H9 (cell line): ENCODE data around the gene KMT5B. TPM values are rescaled to one million over a fixed set of nuclear protein-coding genes. Genes with fewer than 3 reads are reported as not detected.

Source experiments
- DNase-seq: peaks from one replicate; pipeline ENCODE4 v3.0.0-alpha.2; 2017
- H2AFZ ChIP-seq: one replicate; pipeline ENCODE4 v1.6.1; 2013; ENCODE audit warnings: mild to moderate bottlenecking, low read length, control low read depth, moderate library complexity
- H2AK5ac ChIP-seq: 2 replicates; pipeline ENCODE4 v1.6.1; 2013; ENCODE audit warnings: low read length, control low read depth, mixed read lengths; ENCODE audit not compliant: insufficient read length
- H2BK120ac ChIP-seq: one replicate; pipeline ENCODE4 v1.6.1; 2013; ENCODE audit warnings: low read depth, mild to moderate bottlenecking, low read length, control low read depth, inconsistent platforms; ENCODE audit not compliant: poor library complexity, severe bottlenecking
- H2BK12ac ChIP-seq: 2 replicates; pipeline ENCODE4 v1.6.1; 2013; ENCODE audit warnings: low read length, control low read depth, mixed read lengths, low read depth; ENCODE audit not compliant: insufficient read length
- H2BK15ac ChIP-seq: 2 replicates; pipeline ENCODE4 v1.6.1; 2013; ENCODE audit warnings: low read depth, low read length, control low read depth
- H2BK20ac ChIP-seq: one replicate; pipeline ENCODE4 v1.6.1; 2013; ENCODE audit warnings: low read depth, mild to moderate bottlenecking, low read length, control low read depth, inconsistent platforms; ENCODE audit not compliant: poor library complexity, severe bottlenecking
- H2BK5ac ChIP-seq: 2 replicates; pipeline ENCODE4 v1.6.1; 2013; ENCODE audit warnings: low read length, control low read depth, mixed read lengths; ENCODE audit not compliant: insufficient read length
- H3K14ac ChIP-seq: 2 replicates; pipeline ENCODE4 v1.6.1; 2013; ENCODE audit warnings: low read length, control low read depth; ENCODE audit not compliant: insufficient read depth
- H3K18ac ChIP-seq: 2 replicates; pipeline ENCODE4 v1.6.1; 2013; ENCODE audit warnings: low read depth, mild to moderate bottlenecking, mixed read lengths, low read length, control low read depth; ENCODE audit not compliant: insufficient read length
- H3K23ac ChIP-seq: 2 replicates; pipeline ENCODE4 v1.6.1; 2013; ENCODE audit warnings: low read length, control low read depth, mixed read lengths, low read depth; ENCODE audit not compliant: insufficient read length
- H3K23me2 ChIP-seq: 2 replicates; pipeline ENCODE4 v1.6.1; 2013; ENCODE audit warnings: low read depth, mild to moderate bottlenecking, mixed read lengths, low read length, control low read depth; ENCODE audit not compliant: insufficient read length, poor library complexity, severe bottlenecking
- H3K27ac ChIP-seq: 2 replicates; pipeline ENCODE4 v1.5.1; 2013; ENCODE audit warnings: low read length, control low read depth, mixed read lengths, low read depth; ENCODE audit not compliant: insufficient read length
- H3K27me3 ChIP-seq: 2 replicates; pipeline ENCODE4 v1.6.1; 2013; ENCODE audit warnings: low read length, control low read depth, inconsistent platforms; ENCODE audit not compliant: insufficient read depth
- H3K4ac ChIP-seq: 2 replicates; pipeline ENCODE4 v1.6.1; 2013; ENCODE audit warnings: low read depth, mild to moderate bottlenecking, control low read depth, inconsistent platforms, low read length, moderate library complexity
- H3K4me1 ChIP-seq: 2 replicates; pipeline ENCODE4 v1.6.1; 2013; ENCODE audit warnings: low read length, control low read depth, inconsistent platforms; ENCODE audit not compliant: insufficient read depth
- H3K4me2 ChIP-seq: 2 replicates; pipeline ENCODE4 v1.6.1; 2013; ENCODE audit warnings: low read length, control low read depth, mixed read lengths; ENCODE audit not compliant: insufficient read length, insufficient read depth
- H3K56ac ChIP-seq: 2 replicates; pipeline ENCODE4 v1.6.1; 2013; ENCODE audit warnings: low read depth, mild to moderate bottlenecking, mixed read lengths, low read length, control low read depth; ENCODE audit not compliant: insufficient read length
- H3K79me1 ChIP-seq: 2 replicates; pipeline ENCODE4 v1.6.1; 2013; ENCODE audit warnings: low read depth, mild to moderate bottlenecking, moderate library complexity, low read length, control low read depth, inconsistent platforms; ENCODE audit not compliant: insufficient read depth, poor library complexity, severe bottlenecking
- H3K79me2 ChIP-seq: 2 replicates; pipeline ENCODE4 v1.6.1; 2013; ENCODE audit warnings: low read length, control low read depth, inconsistent platforms; ENCODE audit not compliant: insufficient read depth
- H3K9ac ChIP-seq: 2 replicates; pipeline ENCODE4 v1.6.1; 2013; ENCODE audit warnings: low read length, control low read depth, mixed read lengths; ENCODE audit not compliant: insufficient read length; ENCODE audit errors: extremely low read depth
- H3K9me3 ChIP-seq: one replicate; pipeline ENCODE4 v1.6.1; 2013; ENCODE audit warnings: low read depth, low read length, inconsistent platforms; ENCODE audit not compliant: control insufficient read depth
- H3T11ph ChIP-seq: one replicate; pipeline ENCODE4 v1.6.1; 2013; ENCODE audit warnings: mild to moderate bottlenecking, low read length, control low read depth, inconsistent platforms
- H4K20me1 ChIP-seq: one replicate; pipeline ENCODE4 v1.6.1; 2013; ENCODE audit not compliant: control insufficient read depth, insufficient read length, insufficient read depth
- H4K5ac ChIP-seq: 2 replicates; pipeline ENCODE4 v1.6.1; 2013; ENCODE audit warnings: low read depth, mild to moderate bottlenecking, mixed read lengths, low read length, control low read depth; ENCODE audit not compliant: insufficient read length
- H4K8ac ChIP-seq: replicated peaks from 2 replicates; pipeline ENCODE4 v1.6.1; 2013; ENCODE audit warnings: low read length, control low read depth, mixed read lengths, low read depth; ENCODE audit not compliant: insufficient read length
- H4K91ac ChIP-seq: 2 replicates; pipeline ENCODE4 v1.6.1; 2013; ENCODE audit warnings: low read depth, mild to moderate bottlenecking, moderate library complexity, mixed read lengths, low read length, control low read depth; ENCODE audit not compliant: insufficient read length
- H3K27ac Mint-ChIP-seq, 3 experiments: 2 replicates in 2 of 3; 3 replicates in 1 of 3; pipeline ENCODE4 v1.8.0; 2020 to 2021; ENCODE audit warnings: mixed read lengths in 3 of 3, mild to moderate bottlenecking in 1 of 3, moderate library complexity in 1 of 3
- H3K27me3 Mint-ChIP-seq: 2 replicates; pipeline ENCODE4 v1.8.0; 2021; ENCODE audit warnings: low read depth, mild to moderate bottlenecking, moderate library complexity, mixed read lengths
- H3K36me3 Mint-ChIP-seq, 3 experiments: 2 replicates in 2 of 3; 3 replicates in 1 of 3; pipeline ENCODE4 v1.8.0; 2020 to 2021; ENCODE audit warnings: low read depth in 3 of 3, mixed read lengths in 3 of 3; ENCODE audit not compliant: insufficient read depth in 1 of 3
- H3K4me1 Mint-ChIP-seq, 2 experiments: 2 replicates each; pipeline ENCODE4 v1.8.0; 2020; ENCODE audit warnings: mixed read lengths in 2 of 2
- H3K4me3 Mint-ChIP-seq, 2 experiments: 2 replicates in 1 of 2; 3 replicates in 1 of 2; pipeline ENCODE4 v1.8.0; 2020 to 2021; ENCODE audit warnings: mild to moderate bottlenecking in 2 of 2, mixed read lengths in 2 of 2, moderate library complexity in 1 of 2
- H3K9me3 Mint-ChIP-seq, 2 experiments: 2 replicates in 1 of 2; 3 replicates in 1 of 2; pipeline ENCODE4 v1.8.0; 2020; ENCODE audit warnings: mild to moderate bottlenecking in 2 of 2, mixed read lengths in 2 of 2, moderate library complexity in 1 of 2
- CTCF ChIP-seq: fragments of 200-600 bp; sonication (generic); conservative IDR thresholded peaks from 3 replicates; pipeline ENCODE4 v1.8.0; 2021; ENCODE audit warnings: antibody characterized with exemption, mild to moderate bottlenecking
- WGBS: extraction: QIAGEN DNeasy Blood & Tissue Kit; methylation state at CpG from one replicate; pipeline ENCODE4 v1.1.7; 2013; ENCODE audit warnings: missing lambda C conversion rate, low lambda C conversion rate, mixed read lengths; ENCODE audit not compliant: insufficient read length; ENCODE audit errors: extremely low coverage; 5-methylcytosine and 5-hydroxymethylcytosine counted together
- total RNA-seq: library from RNA; stranded (reverse); gene quantifications from 2 replicates; pipeline ENCODE4 v1.2.1, GENCODE V29; 2021

KMT5B gene
- total RNA-seq, 1 experiment from 2014 or later: 61.6 TPM

GRCh38 chr11:68127714-68128681 is 85.1 kb downstream of the KMT5B start:
- Histone ChIP-seq H2AK5ac (no peak overlapping the region), H3K56ac (no peak overlapping the region), H3K18ac (peak overlapping the region; percentile 93), H3K9ac (no peak overlapping the region), H3K79me1 (no peaks in the 10 kb centered on the region), H4K5ac (peak overlapping the region; percentile 76), H2BK12ac (peak overlapping the region; percentile 96), H2BK5ac (peak overlapping the region; percentile 31), H3K9me3 (no peaks in the 10 kb centered on the region), H4K8ac (no peak overlapping the region), H4K91ac (peak overlapping the region; percentile 95), H2BK15ac (no peak overlapping the region), H3K4ac (peak overlapping the region; percentile 84), H3K27me3 (no peaks in the 10 kb centered on the region), H4K20me1 (no peaks in the 10 kb centered on the region), H2BK20ac (peak overlapping the region; percentile 76), H3K27ac (peak overlapping the region; percentile 53), H3K23me2 (peaks cover 4% of the 10 kb centered on the region), H3K14ac (peak overlapping the region; percentile 88), H3T11ph (no peak overlapping the region), H2AFZ (no peak overlapping the region), H3K23ac (no peak overlapping the region), H3K79me2 (no peaks in the 10 kb centered on the region), H3K4me1 (peaks cover 13% of the 10 kb centered on the region; the same call in 1 of the 2 replicates), H3K4me2 (peak overlapping the region; percentile 30), H2BK120ac (peak overlapping the region; percentile 52)
- no CpG with 5 or more reads among the region's 48 CpGs for WGBS
- peak; percentile 13; the same call in 1 of the 3 replicates for TF ChIP-seq CTCF
- peaks cover 2% of the 10 kb centered on the region; the same call in 1 of the 2 replicates for H3K27me3 Mint-ChIP-seq
- peaks cover 52 to 58% of the 10 kb centered on the region in 2 experiments for H3K4me1 Mint-ChIP-seq
- H3K9me3 Mint-ChIP-seq: peaks cover 30 to 33% of the 10 kb centered on the region in 2 experiments
- H3K4me3 Mint-ChIP-seq: peak overlapping the region; percentile 49 to 68; a peak in 3 of 5 replicates
- peak overlapping the region; percentile 79 to 99 (median 86); a peak in 4 of 7 replicates for H3K27ac Mint-ChIP-seq
- peak; percentile 98 for DNase-seq
- H3K36me3 Mint-ChIP-seq: peaks cover 15 to 20% (median 17%) of the 10 kb centered on the region in 3 experiments
